Measurements from ENCODE around the gene OR6N1.

OR6N1 gene

DNA sequence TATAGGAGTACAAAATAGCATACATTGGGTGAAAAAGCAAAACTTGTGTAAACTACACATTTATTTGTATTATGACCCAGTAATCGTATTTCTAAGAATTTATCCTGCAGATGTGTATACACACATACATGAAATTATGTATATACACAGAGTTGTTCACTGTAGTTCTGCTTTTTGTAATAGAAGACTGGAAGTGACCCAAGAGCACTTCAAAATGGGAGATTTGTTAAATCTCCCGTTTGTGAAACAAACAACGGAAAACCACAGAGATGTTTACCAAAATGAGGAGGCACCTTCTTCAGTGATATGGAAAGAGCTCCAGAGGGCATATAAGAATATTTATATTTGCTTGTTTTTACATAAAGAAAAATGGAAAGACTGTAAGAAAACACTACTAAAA lies 41.2 kb upstream of the OR6N1 start:
- no peak overlapping the region for H3K4me3 ChIP-seq (ENCODE audit: low read depth, low read length)
- TF ChIP-seq, protein P1, sequence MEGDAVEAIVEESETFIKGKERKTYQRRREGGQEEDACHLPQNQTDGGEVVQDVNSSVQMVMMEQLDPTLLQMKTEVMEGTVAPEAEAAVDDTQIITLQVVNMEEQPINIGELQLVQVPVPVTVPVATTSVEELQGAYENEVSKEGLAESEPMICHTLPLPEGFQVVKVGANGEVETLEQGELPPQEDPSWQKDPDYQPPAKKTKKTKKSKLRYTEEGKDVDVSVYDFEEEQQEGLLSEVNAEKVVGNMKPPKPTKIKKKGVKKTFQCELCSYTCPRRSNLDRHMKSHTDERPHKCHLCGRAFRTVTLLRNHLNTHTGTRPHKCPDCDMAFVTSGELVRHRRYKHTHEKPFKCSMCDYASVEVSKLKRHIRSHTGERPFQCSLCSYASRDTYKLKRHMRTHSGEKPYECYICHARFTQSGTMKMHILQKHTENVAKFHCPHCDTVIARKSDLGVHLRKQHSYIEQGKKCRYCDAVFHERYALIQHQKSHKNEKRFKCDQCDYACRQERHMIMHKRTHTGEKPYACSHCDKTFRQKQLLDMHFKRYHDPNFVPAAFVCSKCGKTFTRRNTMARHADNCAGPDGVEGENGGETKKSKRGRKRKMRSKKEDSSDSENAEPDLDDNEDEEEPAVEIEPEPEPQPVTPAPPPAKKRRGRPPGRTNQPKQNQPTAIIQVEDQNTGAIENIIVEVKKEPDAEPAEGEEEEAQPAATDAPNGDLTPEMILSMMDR (IDR thresholded peaks at IDR 0.05; ENCODE audit: low read depth, low read length): no peak

DNA sequence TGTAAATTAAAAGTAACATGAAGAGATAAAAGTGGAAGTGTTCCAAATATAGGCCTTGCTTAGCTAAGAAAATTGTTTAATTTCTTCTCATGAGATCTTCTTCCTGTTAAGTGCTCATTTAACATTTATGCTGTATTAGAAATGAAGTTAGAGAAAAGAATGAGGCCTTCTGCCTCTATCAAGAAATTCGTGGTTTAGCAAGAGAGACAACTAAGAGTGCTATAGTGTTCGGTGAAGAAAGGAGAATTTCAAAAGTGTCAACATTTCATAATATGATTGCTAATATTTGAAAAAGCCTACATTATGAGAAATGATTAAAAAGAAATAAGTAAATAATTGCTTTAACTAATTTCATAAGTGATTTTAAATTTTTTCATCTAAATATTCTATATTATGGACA lies 40.3 kb upstream of the OR6N1 start:
- TF ChIP-seq, protein P1 (IDR thresholded peaks at IDR 0.05; ENCODE audit: low read depth, low read length): no peak
- no peak overlapping the region for H3K4me3 ChIP-seq (ENCODE audit: low read depth, low read length)

DNA sequence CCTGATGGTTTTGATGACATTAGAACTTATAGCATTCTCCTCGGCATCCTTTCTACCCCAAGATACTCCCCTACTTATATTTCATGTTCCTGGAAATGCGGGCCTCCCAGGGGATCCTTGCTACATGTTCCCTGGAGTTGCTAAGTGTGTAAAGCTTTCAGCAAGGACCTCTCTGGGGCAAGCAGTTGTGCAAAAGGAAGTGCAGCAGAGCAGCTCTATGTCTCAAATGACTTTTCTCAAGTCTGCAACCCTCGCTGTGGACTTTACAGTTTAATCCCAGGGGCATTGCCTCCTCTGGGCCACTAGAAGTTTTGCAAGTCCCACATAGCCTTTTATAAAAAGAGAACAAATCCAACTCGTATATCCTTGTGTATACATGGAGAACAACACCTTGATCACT lies 38.3 kb upstream of the OR6N1 start:
- H3K4me3 ChIP-seq (ENCODE audit: low read depth, low read length): no peak overlapping the region

DNA sequence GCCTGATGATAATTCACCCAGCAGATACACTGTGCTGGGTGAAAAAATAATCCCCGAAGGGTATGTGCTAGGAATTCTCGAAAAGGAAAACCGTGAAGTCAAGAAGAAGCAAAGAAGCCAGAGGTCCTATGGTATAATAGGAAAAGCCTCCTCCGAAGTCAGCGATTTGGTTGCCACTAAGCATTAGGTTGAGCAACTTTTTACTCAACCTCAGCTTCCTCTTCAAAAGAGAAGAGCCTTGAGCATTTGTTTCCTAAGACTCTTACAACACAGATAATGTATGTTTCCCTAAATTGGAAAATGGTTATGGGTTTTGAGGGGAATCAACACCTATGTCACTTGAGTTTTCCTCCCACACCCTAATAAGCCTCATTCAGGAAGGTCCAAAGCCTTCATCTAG lies 37.9 kb upstream of the OR6N1 start:
- no peak overlapping the region for H3K4me3 ChIP-seq (ENCODE audit: low read depth, low read length)
- TF ChIP-seq, protein P1 (IDR thresholded peaks at IDR 0.05; ENCODE audit: low read depth, low read length): no peak

More for the DNA sequence above, 38.3 kb upstream of the OR6N1 start:
- TF ChIP-seq, protein P1 (IDR thresholded peaks at IDR 0.05; ENCODE audit: low read depth, low read length): no peak

DNA sequence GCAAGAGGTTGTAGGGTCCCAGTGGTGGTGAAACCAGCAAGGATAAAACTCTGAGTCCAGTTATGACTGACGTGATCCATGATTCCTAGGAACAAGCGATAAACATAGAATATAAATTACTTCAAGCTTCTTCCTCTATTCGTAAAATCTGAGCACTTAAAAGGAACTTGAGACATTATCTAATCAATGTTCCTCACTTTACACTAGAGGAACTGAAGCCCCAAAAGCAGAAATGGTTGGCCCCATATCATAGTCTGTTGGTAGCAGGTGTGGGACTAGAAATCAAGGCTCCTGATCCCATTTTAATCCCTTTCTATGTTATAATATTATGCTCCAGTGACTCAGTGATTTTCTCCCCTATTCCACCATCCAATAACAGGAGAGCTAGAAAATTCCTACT lies 37.3 kb upstream of the OR6N1 start:
- TF ChIP-seq, protein P1 (IDR thresholded peaks at IDR 0.05; ENCODE audit: low read depth, low read length): no peak
- no peak overlapping the region for H3K4me3 ChIP-seq (ENCODE audit: low read depth, low read length)

DNA sequence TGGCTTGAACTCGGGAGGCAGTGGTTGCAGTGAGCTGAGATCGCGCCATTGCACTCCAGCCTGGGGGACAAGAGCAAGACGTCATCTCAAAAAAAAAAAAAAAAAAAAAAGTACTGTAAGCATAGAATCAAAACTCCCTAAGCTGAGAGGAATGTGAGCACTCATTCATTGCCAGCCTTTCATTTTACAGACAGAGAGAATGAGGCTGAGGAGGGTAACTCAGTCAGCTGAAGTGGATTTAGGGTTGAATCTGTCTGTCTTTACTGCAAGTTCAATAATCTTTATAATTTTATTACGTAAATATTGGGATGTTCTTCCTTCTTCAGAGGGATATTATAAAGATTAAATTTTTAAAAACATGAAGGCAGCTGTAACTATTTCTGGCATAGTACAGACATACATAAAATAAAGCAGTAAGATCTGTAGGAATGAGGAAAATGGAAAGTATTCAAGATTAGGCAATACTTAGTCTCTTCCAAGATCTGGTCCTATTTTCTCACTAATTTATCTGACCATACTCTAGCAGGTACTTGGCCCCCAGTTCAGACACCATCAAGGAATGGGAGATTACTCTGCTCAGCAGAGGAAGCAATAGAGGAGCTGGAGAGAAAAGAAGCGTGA lies 35.0 kb upstream of the OR6N1 start:
- TF ChIP-seq, protein P1 (IDR thresholded peaks at IDR 0.05; ENCODE audit: low read depth, low read length): no peak
- H3K4me3 ChIP-seq (ENCODE audit: low read depth, low read length): no peak overlapping the region

DNA sequence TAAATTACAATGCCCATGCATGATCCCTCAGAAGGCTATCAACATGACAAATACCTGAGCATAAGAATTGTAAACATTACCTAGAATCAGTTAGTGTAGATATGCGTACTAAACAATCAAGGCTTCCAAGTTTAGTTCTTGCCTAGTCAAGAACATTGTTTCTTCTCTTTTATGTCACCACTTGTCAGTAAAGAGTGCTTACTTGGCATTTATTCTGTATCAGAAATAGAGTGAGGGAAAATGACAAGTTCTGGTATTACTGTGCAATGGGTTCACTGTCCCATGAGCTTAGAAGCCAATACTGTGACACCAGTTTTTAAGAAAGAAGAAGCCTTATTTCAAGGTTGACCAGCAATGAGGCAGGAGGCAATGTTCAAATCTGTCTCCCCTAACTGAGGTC lies 31.7 kb upstream of the OR6N1 start:
- H3K4me3 ChIP-seq (ENCODE audit: low read depth, low read length): no peak overlapping the region
- TF ChIP-seq, protein P1 (IDR thresholded peaks at IDR 0.05; ENCODE audit: low read depth, low read length): no peak

All from WI38 (cell line).